ENCODE data around the gene NFKBIE. TPM values are rescaled to one million over a fixed set of nuclear protein-coding genes. Genes with fewer than 3 reads are reported as not detected.

The NFKBIE gene
- total RNA-seq (2016; rRNA removed; fragmentation: Illumina TruSeq; extraction: Trizol) (14.5 and 15.0 TPM in 2 replicates), polyA plus RNA-seq (2011; rRNA removed) (6.7 and 8.5 TPM in 2 replicates), polyA minus RNA-seq (2011; rRNA and poly(A)+ RNA removed; ENCODE audit: low replicate concordance) (3.3 and 10.9 TPM in 2 replicates), Bru-seq, nascent RNA (percentile 71 among the genes with signal in this experiment), BruChase-seq, experiment 1, labeled RNA remaining after a 6-hour chase (percentile 66 among the genes with signal in this experiment), BruChase-seq, experiment 2, labeled RNA remaining after a 2-hour chase (percentile 70 among the genes with signal in this experiment)
- 5.3 and 5.4 TPM in 2 replicates for total RNA-seq (2016; cell fraction: cytosol; rRNA removed; fragmentation: Illumina TruSeq; extraction: Trizol; ENCODE audit: low read depth)
- total RNA-seq (2016; cell fraction: insoluble cytoplasmic fraction; rRNA removed; fragmentation: Illumina TruSeq; extraction: Trizol): 15.7 and 16.3 TPM in 2 replicates
- total RNA-seq (2016; cell fraction: membrane; rRNA removed; fragmentation: Illumina TruSeq; extraction: Trizol): 10.7 and 10.8 TPM in 2 replicates
- total RNA-seq (2016; cell fraction: nucleus; rRNA removed; fragmentation: Illumina TruSeq; extraction: Trizol): 8.5 and 11.8 TPM in 2 replicates
- polyA plus RNA-seq (2011; cell fraction: cytosol; rRNA removed): 7.7 and 9.3 TPM in 2 replicates
- 11.7 and 15.6 TPM in 2 replicates for polyA plus RNA-seq (2011; cell fraction: nucleus; rRNA removed)
- 7.1 TPM in 2 replicates for polyA plus RNA-seq (2012)
- polyA plus RNA-seq (2016; cell fraction: cytosol; fragmentation: Illumina TruSeq; extraction: Trizol; ENCODE audit: low read depth): 3.3 and 4.0 TPM in 2 replicates
- 14.6 and 14.8 TPM in 2 replicates for polyA plus RNA-seq (2016; cell fraction: insoluble cytoplasmic fraction; fragmentation: Illumina TruSeq; extraction: Trizol; ENCODE audit: low read depth)
- polyA plus RNA-seq (2016; cell fraction: membrane; fragmentation: Illumina TruSeq; extraction: Trizol; ENCODE audit: low read depth): 5.7 and 7.3 TPM in 2 replicates
- polyA plus RNA-seq (2016; cell fraction: nucleus; fragmentation: Illumina TruSeq; extraction: Trizol; ENCODE audit: insufficient read depth, low read depth): 14.2 and 16.3 TPM in 2 replicates
- 4.6 and 6.2 TPM in 2 replicates for polyA minus RNA-seq (2011; cell fraction: cytosol; rRNA and poly(A)+ RNA removed)
- polyA minus RNA-seq (2011; cell fraction: nucleus; rRNA and poly(A)+ RNA removed): 4.5 and 8.3 TPM in 2 replicates
- long read RNA-seq, experiment 1, transcript NFKBIE-201 (6 exons, 2,581 nt): major isoform, 7 of 8 reads
- long read RNA-seq, experiment 1, partial matches to known transcripts: 0 of 8 reads
- long read RNA-seq, experiment 1, other reads (novel, unspliced or antisense): 1 of 8 reads
- long read RNA-seq, experiment 2, transcript NFKBIE-201 (6 exons, 2,581 nt): major isoform, 22 of 36 reads
- long read RNA-seq, experiment 2, partial matches to known transcripts: 3 of 36 reads
- long read RNA-seq, experiment 2, other reads (novel, unspliced or antisense): 11 of 36 reads

- FAIRE-seq: peak; percentile 85
- peaks cover 18% of the 10 kb centered on the region for H3K79me2 ChIP-seq (ENCODE audit: insufficient read depth, low read length)
- peak within 1 kb of the TSS; percentile 92 for H3K4me2 ChIP-seq (ENCODE audit: low read depth, low read length)
- peaks cover 40% of the 10 kb centered on the region for H3K4me1 ChIP-seq (ENCODE audit: insufficient read depth, low read length)
- ATAC-seq: peak; percentile 86
- peak within 1 kb of the TSS; percentile 84 for H3K9ac ChIP-seq (ENCODE audit: insufficient read depth, low read depth, low read length)
- BruUV-seq (replicated peaks): TSS peak; percentile 69
- under 1% methylated on average over 36 of the region's 72 CpGs for WGBS (ENCODE audit: low lambda C conversion rate)
- peak within 1 kb of the TSS; percentile 67 for H3K27ac ChIP-seq (ENCODE audit: extremely low read length, insufficient read depth, low read length)
- H3K4me3 ChIP-seq (replicated peaks in 1 of 3; ENCODE audit: insufficient read depth in 1 of 3, low read depth in 2 of 3, low read length in 3 of 3): peak within 1 kb of the TSS; percentile 64 to 95 (median 76)
- peak; percentile 85 for DNase-seq (ENCODE audit: low spot score)
- H3K27me3 ChIP-seq (ENCODE audit: control insufficient read depth in 1 of 2, insufficient read depth in 2 of 2, low read length in 2 of 2): peaks cover 5 to 20% of the 10 kb centered on the region in 2 experiments; a peak in 4 of 5 replicates
- H2AFZ ChIP-seq (ENCODE audit: low read length): no peak within 1 kb of the TSS
- no peaks in the 10 kb centered on the region for H3K9me3 ChIP-seq (ENCODE audit: low read length)
- ChIA-PET POLR2A (interaction anchor here (1.0 to 2.2 kb wide), 5 partner anchors 9 to 48 kb away, joined by 3 to 8 read pairs (median 4); partner anchors contain the start of genes AARS2 and HSP90AB1), CTCF (ENCODE audit: low intra/inter-chr PET ratio, low total read pairs) (interaction anchor here (0.9 to 1.4 kb wide), 2 partner anchors 71 to 92 kb away, joined by 3 read pairs; no protein-coding TSS in a partner anchor)
- in situ Hi-C loops (cut with HindIII; ENCODE audit: extremely low pct_ligation_motif_present, low pct_unique_long_range_greater_than_20kb) (loop anchor here (5.0 kb wide), 1 partner anchor 47 kb away; the partner anchor contains the start of gene AARS2), intact Hi-C loops (cut with micrococcal nuclease; ENCODE audit: unreplicated experiment) (no loop called here)
- H3K36me3 ChIP-seq (replicated peaks in 1 of 2; ENCODE audit: control insufficient read depth in 1 of 2, insufficient read depth in 2 of 2, low read length in 2 of 2): peaks cover under 1 to 17% of the 10 kb centered on the region in 2 experiments
- H4K20me1 ChIP-seq (ENCODE audit: insufficient read depth, low read length): no peaks in the 10 kb centered on the region
- no peak; the same call in 1 of the 2 replicates for TF ChIP-seq BHLHE40 (IDR thresholded peaks at IDR 0.05; ENCODE audit: low read length)
- TF ChIP-seq NONO (IDR thresholded peaks at IDR 0.05): no peak
- TF ChIP-seq NONO (CRISPR knock-in tag; conservative IDR thresholded peaks at IDR 0.05): peak; percentile 66
- no peak for TF ChIP-seq GPN1 (CRISPR knock-in tag; IDR thresholded peaks at IDR 0.05; ENCODE audit: borderline replicate concordance)
- peak; percentile 85 for TF ChIP-seq ZNF607 (CRISPR knock-in tag; IDR thresholded peaks at IDR 0.05; ENCODE audit: borderline replicate concordance)
- TF ChIP-seq NFE2L1 (CRISPR knock-in tag; IDR thresholded peaks at IDR 0.05; ENCODE audit: borderline replicate concordance): no peak
- peak; percentile 58; the same call in 1 of the 2 replicates for TF ChIP-seq MYC (CRISPR knock-in tag; IDR thresholded peaks at IDR 0.05; ENCODE audit: borderline replicate concordance)
- TF ChIP-seq ZNF224 (CRISPR knock-in tag; IDR thresholded peaks at IDR 0.05): no peak
- TF ChIP-seq NCOA2 (CRISPR knock-in tag; IDR thresholded peaks at IDR 0.05): no peak
- TF ChIP-seq CREB1 (IDR thresholded peaks at IDR 0.05): no peak
- TF ChIP-seq CREB1 (CRISPR knock-in tag; IDR thresholded peaks at IDR 0.05): no peak
- no peak for TF ChIP-seq ZFP36 (IDR thresholded peaks at IDR 0.05; ENCODE audit: borderline replicate concordance, low read depth, low read length, partially characterized antibody)
- peak; percentile 45 for TF ChIP-seq RBM39 (IDR thresholded peaks at IDR 0.05; ENCODE audit: low read depth, low read length, poor library complexity, severe bottlenecking)
- TF ChIP-seq HES4 (CRISPR knock-in tag; IDR thresholded peaks at IDR 0.05; ENCODE audit: borderline replicate concordance): peak; percentile 26; the same call in 1 of the 2 replicates
- peak; percentile 94 for TF ChIP-seq ZNF709 (CRISPR knock-in tag; IDR thresholded peaks at IDR 0.05)
- TF ChIP-seq ZNF589 (CRISPR knock-in tag; conservative IDR thresholded peaks at IDR 0.05): no peak
- peak; percentile 80; the same call in 1 of the 2 replicates for TF ChIP-seq ZSCAN31 (CRISPR knock-in tag; IDR thresholded peaks at IDR 0.05; ENCODE audit: low read depth)
- TF ChIP-seq AHR (CRISPR knock-in tag; IDR thresholded peaks at IDR 0.05): 0 out of 2 replicates have a peak, but pooled peaks have one; percentile 12
These were observed at the start of gene NFKBIE for GRCh38 chr6:44265007-44265721. Gene NFKBIE, minus strand, starts transcription at chr6:44265551. Its CDS starts 205 bp downstream, at chr6:44265346.

All from HepG2 (cell line).